Panc1 (cell line): Measurements from ENCODE around the gene COG8. TPM values are rescaled to one million over a fixed set of nuclear protein-coding genes. Genes with fewer than 3 reads are reported as not detected.

Experiments
- ATAC-seq: fragments of 200-7000 bp; cut with Tn5 transposase; 2 replicates; pipeline ENCODE4 v1.9.1; 2020; ENCODE audit warnings: mild to moderate bottlenecking, moderate library complexity
- BruUV-seq: library from RNA; stranded (reverse); fragments of 400-500 nt; replicated peaks from 2 replicates; lab custom pipeline; 2021; lab: Mats Ljungman, UMichigan
- CTCF ChIA-PET: fragments of 300-600 bp; sonication (Branson Sonifier 250); formaldehyde crosslinking; loops from one replicate; lab custom pipeline; 2022; ENCODE audit warnings: antibody characterized with exemption; lab: Charles Lee
- POLR2A ChIA-PET: fragments of 300-600 bp; sonication (Branson Sonifier 250); formaldehyde crosslinking; loops from one replicate; lab custom pipeline; 2022; ENCODE audit warnings: antibody characterized with exemption; lab: Charles Lee
- DNase-seq: peaks from one replicate; pipeline ENCODE4 v3.0.0-alpha.2; 2010; ENCODE audit warnings: low read depth, low spot score
- H3K27ac ChIP-seq: 2 replicates; pipeline ENCODE4 v1.5.1; 2011; ENCODE audit warnings: mild to moderate bottlenecking, low read length, inconsistent platforms
- H3K27me3 ChIP-seq: fragments of 200-500 bp; sonication (Bioruptor generic); 2 replicates; pipeline ENCODE4 v1.6.0; 2014; ENCODE audit warnings: low read length, inconsistent platforms; ENCODE audit not compliant: control insufficient read depth, insufficient read depth
- H3K36me3 ChIP-seq: fragments of 200-500 bp; sonication (Bioruptor generic); 2 replicates; pipeline ENCODE4 v1.5.1; 2014; ENCODE audit warnings: inconsistent platforms, mild to moderate bottlenecking, low read length, moderate library complexity; ENCODE audit not compliant: control insufficient read depth, insufficient read depth
- H3K4me1 ChIP-seq: 2 replicates; pipeline ENCODE4 v1.5.1; 2011; ENCODE audit warnings: inconsistent platforms, mild to moderate bottlenecking, low read length, moderate library complexity; ENCODE audit not compliant: control insufficient read depth, insufficient read depth
- H3K4me3 ChIP-seq, 2 experiments: 2 replicates each; pipeline ENCODE4 v1.5.1; 2011 to 2012; ENCODE audit warnings: low read depth in 2 of 2, low read length in 2 of 2, mild to moderate bottlenecking in 2 of 2, inconsistent platforms in 1 of 2, moderate library complexity in 1 of 2
- H3K9me3 ChIP-seq: fragments of 200-500 bp; sonication (Bioruptor generic); 2 replicates; pipeline ENCODE4 v1.5.1; 2014; ENCODE audit warnings: low read depth, mild to moderate bottlenecking, inconsistent platforms, low read length, moderate library complexity; ENCODE audit not compliant: control insufficient read depth, insufficient read depth
- POLR2AphosphoS5 ChIP-seq: IDR thresholded peaks from 2 replicates; pipeline ENCODE4 v1.6.1; 2012; ENCODE audit warnings: mild to moderate bottlenecking, low read depth, low read length, moderate library complexity
- SIN3A ChIP-seq: IDR thresholded peaks from 2 replicates; pipeline ENCODE4 v1.6.1; 2012; ENCODE audit warnings: low read depth, mild to moderate bottlenecking, low read length, moderate library complexity, borderline replicate concordance; ENCODE audit not compliant: insufficient read depth
- TCF7L2 ChIP-seq: IDR thresholded peaks from 2 replicates; pipeline ENCODE4 v1.6.1; 2011; ENCODE audit warnings: mild to moderate bottlenecking, low read depth, low read length, inconsistent platforms
- in situ Hi-C: cut with HindIII; loops from 2 replicates; pipeline ENCODE4 v1.10.0; 2016; ENCODE audit warnings: low sequenced_read_pairs, low pct_unique_long_range_greater_than_20kb
- intact Hi-C: fragments of 100-400 bp; cut with micrococcal nuclease; formaldehyde crosslinking; loops from one replicate; pipeline ENCODE4 v1.10.0; 2022; ENCODE audit not compliant: unreplicated experiment
- total RNA-seq: library from RNA; stranded (reverse); gene quantifications from one replicate; pipeline ENCODE4 v1.2.1, GENCODE V29; 2021; ENCODE audit not compliant: unreplicated experiment
- TF ChIP-seq, protein P1 (sequence below): fragments of 450-650 bp; IDR thresholded peaks from 2 replicates; pipeline ENCODE4 v1.5.1; 2017; ENCODE audit warnings: mild to moderate bottlenecking
- TF ChIP-seq, protein P2 (sequence below), 2 experiments: IDR thresholded peaks; 2 replicates each; pipeline ENCODE4 v1.6.1; 2011 to 2012; ENCODE audit warnings: low read depth in 2 of 2, control low read depth in 1 of 2, low read length in 1 of 2, mild to moderate bottlenecking in 1 of 2, moderate library complexity in 1 of 2; ENCODE audit not compliant: insufficient read depth in 1 of 2

Gene COG8
- total RNA-seq, 1 experiment from 2014 or later = 30.5 TPM

DNA sequence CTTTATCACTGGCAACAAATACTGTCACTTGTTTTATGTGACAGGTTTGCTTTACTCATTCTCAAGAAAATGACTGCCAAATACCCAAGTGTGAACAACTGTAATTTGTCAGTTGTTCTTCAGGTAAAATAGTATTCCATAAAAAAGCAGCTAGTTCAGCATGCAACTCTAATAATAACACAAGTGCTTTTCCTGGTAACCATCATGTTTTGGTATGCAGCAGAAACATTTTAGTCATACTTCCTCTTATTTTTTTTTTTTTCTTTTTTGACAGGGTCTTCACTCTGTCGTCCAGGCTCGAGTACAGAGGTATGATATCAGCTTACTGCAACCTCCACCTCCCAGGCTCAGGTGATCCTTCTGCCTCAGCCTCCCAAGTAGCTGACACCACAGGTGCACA is 41.9 kb upstream of the COG8 start:
- DNase-seq (no peak), ATAC-seq (no peak)
- intact Hi-C loops = no loop called here
- in situ Hi-C loops = no loop called here
- BruUV-seq = no TSS peak
- POLR2A ChIA-PET = interaction anchor here (0.5 kb wide), 1 partner anchor 17 kb away, joined by 3 read pairs; no protein-coding TSS in a partner anchor
- no peak overlapping the region for H3K4me3 ChIP-seq
- TF ChIP-seq POLR2AphosphoS5 (no peak), TCF7L2 (no peak), SIN3A (no peak)
- TF ChIP-seq, protein P1, sequence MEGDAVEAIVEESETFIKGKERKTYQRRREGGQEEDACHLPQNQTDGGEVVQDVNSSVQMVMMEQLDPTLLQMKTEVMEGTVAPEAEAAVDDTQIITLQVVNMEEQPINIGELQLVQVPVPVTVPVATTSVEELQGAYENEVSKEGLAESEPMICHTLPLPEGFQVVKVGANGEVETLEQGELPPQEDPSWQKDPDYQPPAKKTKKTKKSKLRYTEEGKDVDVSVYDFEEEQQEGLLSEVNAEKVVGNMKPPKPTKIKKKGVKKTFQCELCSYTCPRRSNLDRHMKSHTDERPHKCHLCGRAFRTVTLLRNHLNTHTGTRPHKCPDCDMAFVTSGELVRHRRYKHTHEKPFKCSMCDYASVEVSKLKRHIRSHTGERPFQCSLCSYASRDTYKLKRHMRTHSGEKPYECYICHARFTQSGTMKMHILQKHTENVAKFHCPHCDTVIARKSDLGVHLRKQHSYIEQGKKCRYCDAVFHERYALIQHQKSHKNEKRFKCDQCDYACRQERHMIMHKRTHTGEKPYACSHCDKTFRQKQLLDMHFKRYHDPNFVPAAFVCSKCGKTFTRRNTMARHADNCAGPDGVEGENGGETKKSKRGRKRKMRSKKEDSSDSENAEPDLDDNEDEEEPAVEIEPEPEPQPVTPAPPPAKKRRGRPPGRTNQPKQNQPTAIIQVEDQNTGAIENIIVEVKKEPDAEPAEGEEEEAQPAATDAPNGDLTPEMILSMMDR = no peak
- TF ChIP-seq, protein P2, sequence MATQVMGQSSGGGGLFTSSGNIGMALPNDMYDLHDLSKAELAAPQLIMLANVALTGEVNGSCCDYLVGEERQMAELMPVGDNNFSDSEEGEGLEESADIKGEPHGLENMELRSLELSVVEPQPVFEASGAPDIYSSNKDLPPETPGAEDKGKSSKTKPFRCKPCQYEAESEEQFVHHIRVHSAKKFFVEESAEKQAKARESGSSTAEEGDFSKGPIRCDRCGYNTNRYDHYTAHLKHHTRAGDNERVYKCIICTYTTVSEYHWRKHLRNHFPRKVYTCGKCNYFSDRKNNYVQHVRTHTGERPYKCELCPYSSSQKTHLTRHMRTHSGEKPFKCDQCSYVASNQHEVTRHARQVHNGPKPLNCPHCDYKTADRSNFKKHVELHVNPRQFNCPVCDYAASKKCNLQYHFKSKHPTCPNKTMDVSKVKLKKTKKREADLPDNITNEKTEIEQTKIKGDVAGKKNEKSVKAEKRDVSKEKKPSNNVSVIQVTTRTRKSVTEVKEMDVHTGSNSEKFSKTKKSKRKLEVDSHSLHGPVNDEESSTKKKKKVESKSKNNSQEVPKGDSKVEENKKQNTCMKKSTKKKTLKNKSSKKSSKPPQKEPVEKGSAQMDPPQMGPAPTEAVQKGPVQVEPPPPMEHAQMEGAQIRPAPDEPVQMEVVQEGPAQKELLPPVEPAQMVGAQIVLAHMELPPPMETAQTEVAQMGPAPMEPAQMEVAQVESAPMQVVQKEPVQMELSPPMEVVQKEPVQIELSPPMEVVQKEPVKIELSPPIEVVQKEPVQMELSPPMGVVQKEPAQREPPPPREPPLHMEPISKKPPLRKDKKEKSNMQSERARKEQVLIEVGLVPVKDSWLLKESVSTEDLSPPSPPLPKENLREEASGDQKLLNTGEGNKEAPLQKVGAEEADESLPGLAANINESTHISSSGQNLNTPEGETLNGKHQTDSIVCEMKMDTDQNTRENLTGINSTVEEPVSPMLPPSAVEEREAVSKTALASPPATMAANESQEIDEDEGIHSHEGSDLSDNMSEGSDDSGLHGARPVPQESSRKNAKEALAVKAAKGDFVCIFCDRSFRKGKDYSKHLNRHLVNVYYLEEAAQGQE (IDR thresholded peaks at IDR 0.05; ENCODE audit: insufficient read depth in 1 of 2, low read depth in 2 of 2, low read length in 1 of 2) = no peak
- H3K27me3 ChIP-seq = no peaks in the 10 kb centered on the region
- no peaks in the 10 kb centered on the region for H3K9me3 ChIP-seq
- peaks cover 25% of the 10 kb centered on the region for H3K36me3 ChIP-seq
- no peak overlapping the region for H3K27ac ChIP-seq
- peaks cover 13% of the 10 kb centered on the region for H3K4me1 ChIP-seq
- CTCF ChIA-PET = no interaction called here

DNA sequence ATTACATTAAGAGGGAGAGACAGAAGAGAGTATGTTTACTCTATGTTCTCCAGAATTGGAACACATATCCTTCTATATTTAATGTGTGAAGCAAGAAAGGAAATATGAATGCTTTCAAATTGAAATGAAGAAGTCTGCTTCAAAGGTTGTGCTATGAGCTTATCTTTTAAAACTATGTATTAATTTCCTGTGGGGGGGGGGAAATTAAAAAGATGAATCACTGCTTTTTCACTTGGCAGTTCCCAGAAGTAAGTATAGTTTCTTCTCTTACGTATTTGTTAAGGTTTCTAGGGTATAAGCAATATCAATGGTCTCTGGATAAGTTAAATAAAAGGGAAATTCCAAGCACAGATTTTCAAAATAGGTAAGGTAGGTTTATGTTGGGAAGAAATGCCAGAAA is 39.4 kb upstream of the COG8 start:
- peaks cover 25% of the 10 kb centered on the region for H3K36me3 ChIP-seq
- ATAC-seq = no peak
- no peak overlapping the region for H3K4me3 ChIP-seq
- no peaks in the 10 kb centered on the region for H3K27me3 ChIP-seq
- 0 out of 2 replicates have a peak, but pooled peaks cover 3% of the 10 kb centered on the region for H3K4me1 ChIP-seq
- ChIA-PET CTCF (no interaction called here), POLR2A (no interaction called here)
- H3K27ac ChIP-seq = no peak overlapping the region
- no peaks in the 10 kb centered on the region for H3K9me3 ChIP-seq
- BruUV-seq = no TSS peak
- intact Hi-C loops = no loop called here
- TF ChIP-seq POLR2AphosphoS5 = no peak
- TF ChIP-seq, protein P2 (IDR thresholded peaks at IDR 0.05; ENCODE audit: insufficient read depth in 1 of 2, low read depth in 2 of 2, low read length in 1 of 2) = no peak
- DNase-seq = no peak
- in situ Hi-C loops = no loop called here
